ENCODE measurements around the gene CST4. TPM values are rescaled to one million over a fixed set of nuclear protein-coding genes. Genes with fewer than 3 reads are reported as not detected.

The CST4 gene
- total and polyA plus RNA-seq, 2 donors (not counting 3 experiments of a cell fraction or from before 2014, with no cell fraction given), result not detected

GRCh38 chr20:23638309-23638708 is 50.5 kb downstream of the CST4 start:
- H3K36me3 ChIP-seq (ENCODE audit: control insufficient read depth in 2 of 2, extremely low read depth in 1 of 2, insufficient read depth in 2 of 2, low read length in 2 of 2), result peaks cover 0 to 13% of the 10 kb centered on the region in 2 experiments
- H3K9ac ChIP-seq (replicated peaks; ENCODE audit: extremely low read depth, insufficient read depth, low read length), result no peak overlapping the region
- no peak for TF ChIP-seq MYC (IDR thresholded peaks at IDR 0.05; ENCODE audit: low read depth, low read length)
- TF ChIP-seq JUN (IDR thresholded peaks at IDR 0.05; ENCODE audit: borderline replicate concordance, insufficient read depth, insufficient read length, low read depth), result no peak
- no peak for TF ChIP-seq FOS (IDR thresholded peaks at IDR 0.05; ENCODE audit: borderline replicate concordance, insufficient read depth, low read length)
- no peak for TF ChIP-seq MAX (IDR thresholded peaks at IDR 0.05; ENCODE audit: insufficient read depth, insufficient read length)
- TF ChIP-seq GATA2 (IDR thresholded peaks at IDR 0.05; ENCODE audit: insufficient read depth, insufficient read length, low read depth, low read length), result no peak
- no peak for TF ChIP-seq POLR2A (IDR thresholded peaks at IDR 0.05; ENCODE audit: low read depth, low read length)
- no peak for TF ChIP-seq POLR2AphosphoS5 (IDR thresholded peaks at IDR 0.05; ENCODE audit: insufficient read depth, low read depth, low read length)
- no peak for TF ChIP-seq CTCF (IDR thresholded peaks at IDR 0.05; ENCODE audit: extremely low read depth in 1 of 2, insufficient read depth in 1 of 2, low read depth in 1 of 2, low read length in 2 of 2)
- TF ChIP-seq EZH2 (IDR thresholded peaks at IDR 0.05; ENCODE audit: borderline replicate concordance, low read depth, low read length, severe bottlenecking), result no peak
- DNase-seq (ENCODE audit: low read depth, low spot score), result no peak
- H3K4me3 ChIP-seq (replicated peaks in 1 of 3; ENCODE audit: insufficient read depth in 1 of 3, low read depth in 1 of 3, low read length in 3 of 3), result no peak overlapping the region
- no peak overlapping the region for H2AFZ ChIP-seq (ENCODE audit: low read depth, low read length)
- no peaks in the 10 kb centered on the region for H4K20me1 ChIP-seq (replicated peaks; ENCODE audit: control insufficient read depth, extremely low read depth, insufficient read depth, low read length)
- ChIA-PET POLR2A (interaction anchor here (0.7 to 1.5 kb wide), 2 partner anchors 9 to 16 kb away, joined by 3 to 5 read pairs; no protein-coding TSS in a partner anchor), CTCF (interaction anchor here (1.4 to 2.1 kb wide), 4 partner anchors 11 to 32 kb away, joined by 3 to 11 read pairs (median 4); partner anchors contain the start of gene CST9)
- H3K27me3 ChIP-seq (ENCODE audit: control insufficient read depth in 2 of 2, insufficient read depth in 2 of 2, low read length in 2 of 2), result no peaks in the 10 kb centered on the region
- intact Hi-C loops (cut with micrococcal nuclease), result loop anchor here (5.0 kb wide), 2 partner anchors 54 to 276 kb away; partner anchors contain the start of gene GZF1
- H3K9me3 ChIP-seq (replicated peaks; ENCODE audit: control insufficient read depth, insufficient read depth, low read length), result no peaks in the 10 kb centered on the region
- FAIRE-seq, result no peak
- no peak overlapping the region for H3K27ac ChIP-seq (ENCODE audit: insufficient read depth, low read depth, low read length)
- peaks cover 30% of the 10 kb centered on the region for H3K79me2 ChIP-seq (ENCODE audit: control insufficient read depth, insufficient read depth, low read length)
- H3K4me1 ChIP-seq (ENCODE audit: control insufficient read depth, extremely low read depth, insufficient read depth, low read length), result peaks cover 26% of the 10 kb centered on the region
- dilution Hi-C loops (cut with MboI; ENCODE audit: extremely low pct_ligation_motif_present, low sequenced_read_pairs), result no loop called here
- no peaks in the 10 kb centered on the region for H3K9me1 ChIP-seq (replicated peaks; ENCODE audit: control insufficient read depth, extremely low read depth, insufficient read depth, low read length)
- H3K4me2 ChIP-seq (ENCODE audit: insufficient read depth, low read length), result no peak overlapping the region
- no TSS peak for BruUV-seq (replicated peaks)
